Coronary artery (tissue), 2 donors: ENCODE results near the gene PRR36.
"Not testable (repeated sequence)": the region's sequence is repeated elsewhere in the genome, so short reads cannot be mapped to it uniquely, and the experiment has no call there.

Experiments used
- DNase-seq: peaks from one replicate; pipeline ENCODE4 v3.0.0-alpha.2; 2017; ENCODE audit warnings: low spot score
- H3K27ac ChIP-seq, 2 donors: fragments of 200-600 bp; sonication (generic); one replicate each; pipeline ENCODE4 v1.5.1; 2016 to 2019
- H3K4me3 ChIP-seq: fragments of 200-600 bp; sonication (generic); 2 replicates; pipeline ENCODE4 v1.5.1; 2016; ENCODE audit warnings: mild to moderate bottlenecking, moderate library complexity
- CTCF ChIP-seq: fragments of 200-600 bp; sonication (generic); IDR thresholded peaks from one replicate; pipeline ENCODE4 v1.5.1; 2019; ENCODE audit warnings: antibody characterized with exemption

Gene PRR36

DNA sequence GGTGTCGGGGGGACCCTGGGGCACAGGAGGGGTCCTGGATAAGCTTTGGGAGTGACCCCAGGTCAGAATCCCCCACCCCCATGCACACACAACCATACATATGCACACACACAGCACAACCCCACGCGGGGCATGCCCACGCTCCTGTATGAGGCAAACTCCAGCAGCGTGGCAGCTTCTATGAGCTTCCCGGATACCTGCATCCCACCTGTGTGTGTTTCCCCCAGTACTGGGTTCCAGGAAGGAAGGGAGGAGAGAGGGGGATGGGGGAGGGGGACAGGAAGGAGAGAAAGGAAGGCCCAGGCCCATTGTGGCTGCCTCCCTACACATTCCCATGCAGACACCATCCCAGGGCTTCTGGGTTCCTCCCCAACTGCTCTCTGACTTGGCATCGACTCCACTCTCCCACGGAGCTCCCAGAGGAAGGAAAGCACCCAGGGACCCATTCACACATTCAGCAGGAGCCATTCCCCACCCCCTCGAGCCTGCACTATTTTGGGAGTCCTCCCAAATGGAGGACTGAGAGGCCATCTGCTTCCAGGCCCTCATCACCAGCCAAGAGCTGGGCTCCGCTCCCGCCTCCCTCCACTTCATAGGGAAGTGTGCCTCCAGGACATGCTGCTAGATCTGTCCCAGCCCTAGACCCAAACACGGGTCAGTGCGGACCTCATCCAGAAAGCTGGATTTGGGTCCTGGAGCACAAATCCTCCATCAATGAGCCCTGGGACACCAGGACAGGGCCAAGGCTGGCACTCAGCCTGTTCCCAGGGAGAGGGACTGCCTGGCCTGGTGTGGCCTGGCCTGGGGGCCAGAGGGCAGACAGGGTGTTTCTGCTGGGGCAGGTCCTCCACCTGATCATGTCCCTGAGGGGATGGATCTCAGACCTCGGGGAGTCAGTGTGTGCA is 13.2 kb downstream of the PRR36 start:
- no peak for DNase-seq
- Histone ChIP-seq H3K4me3 (no peak overlapping the region), H3K27ac (no peak overlapping the region)
- TF ChIP-seq CTCF = no peak

DNA sequence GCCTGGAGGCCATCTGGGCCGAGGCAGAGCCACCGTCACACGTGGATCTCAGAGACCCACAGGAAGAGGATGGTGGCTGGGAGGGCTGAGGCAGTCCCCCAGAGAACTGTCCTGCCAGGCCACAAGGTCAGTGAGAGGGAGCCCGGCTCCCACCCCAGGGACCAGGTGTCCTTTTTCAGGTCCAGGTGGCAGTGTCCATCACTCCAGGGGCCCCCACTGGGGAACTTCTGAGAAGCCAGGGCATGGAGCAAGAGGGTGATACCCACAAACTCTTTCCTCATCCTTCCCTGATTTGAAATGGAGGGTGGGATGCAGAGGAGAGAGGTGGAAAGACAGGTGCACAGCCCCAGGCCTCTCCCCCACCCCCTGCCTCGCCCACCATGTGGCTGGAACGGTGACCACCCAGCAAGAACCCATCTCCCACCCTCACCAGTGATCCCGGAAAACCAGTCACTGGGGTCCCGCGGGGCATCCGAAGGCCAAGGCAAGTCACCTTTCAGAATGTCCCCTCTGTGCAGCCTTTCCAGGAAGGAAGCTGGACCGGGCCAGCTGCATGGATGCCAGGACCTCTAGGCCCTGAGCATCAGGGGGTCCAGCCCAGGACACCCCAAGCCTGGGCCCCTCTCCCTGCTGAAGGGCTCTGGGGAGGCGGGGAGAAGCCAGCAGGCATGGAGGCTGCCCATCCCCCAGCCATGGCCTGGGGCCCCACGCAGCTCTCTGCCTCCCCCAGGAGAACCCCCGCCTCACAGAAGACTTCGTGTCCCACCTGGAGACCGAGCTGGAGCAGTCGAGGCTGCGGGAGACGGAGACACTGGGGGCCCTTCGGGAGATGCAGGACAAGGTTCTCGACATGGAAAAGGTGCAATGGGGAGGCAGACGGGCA is 14.1 kb downstream of the PRR36 start:
- no peak for DNase-seq
- Histone ChIP-seq H3K27ac (no peak overlapping the region), H3K4me3 (no peak overlapping the region)
- TF ChIP-seq CTCF = no peak

DNA sequence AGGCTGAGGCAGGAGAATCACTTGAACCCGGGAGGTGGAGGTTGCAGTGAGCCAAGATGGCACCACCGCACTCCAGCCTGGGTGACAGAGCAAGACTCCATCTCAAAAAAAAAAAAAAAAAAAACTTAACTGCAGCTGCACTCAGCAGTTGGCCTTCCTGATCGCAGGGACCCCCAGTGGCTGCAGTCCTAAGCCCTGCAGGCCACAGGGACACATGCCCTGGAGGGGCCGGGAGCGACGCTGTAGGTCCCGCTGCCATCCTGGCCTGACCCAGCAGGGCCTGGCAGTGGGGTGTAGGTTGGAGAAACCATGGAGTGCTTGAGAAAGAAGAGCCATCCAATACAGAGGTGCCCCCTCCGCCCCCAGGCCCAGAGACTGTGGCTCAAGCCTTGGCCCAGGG is 15.1 kb downstream of the PRR36 start:
- not testable (repeated sequence) for DNase-seq, H3K27ac ChIP-seq, H3K4me3 ChIP-seq

DNA sequence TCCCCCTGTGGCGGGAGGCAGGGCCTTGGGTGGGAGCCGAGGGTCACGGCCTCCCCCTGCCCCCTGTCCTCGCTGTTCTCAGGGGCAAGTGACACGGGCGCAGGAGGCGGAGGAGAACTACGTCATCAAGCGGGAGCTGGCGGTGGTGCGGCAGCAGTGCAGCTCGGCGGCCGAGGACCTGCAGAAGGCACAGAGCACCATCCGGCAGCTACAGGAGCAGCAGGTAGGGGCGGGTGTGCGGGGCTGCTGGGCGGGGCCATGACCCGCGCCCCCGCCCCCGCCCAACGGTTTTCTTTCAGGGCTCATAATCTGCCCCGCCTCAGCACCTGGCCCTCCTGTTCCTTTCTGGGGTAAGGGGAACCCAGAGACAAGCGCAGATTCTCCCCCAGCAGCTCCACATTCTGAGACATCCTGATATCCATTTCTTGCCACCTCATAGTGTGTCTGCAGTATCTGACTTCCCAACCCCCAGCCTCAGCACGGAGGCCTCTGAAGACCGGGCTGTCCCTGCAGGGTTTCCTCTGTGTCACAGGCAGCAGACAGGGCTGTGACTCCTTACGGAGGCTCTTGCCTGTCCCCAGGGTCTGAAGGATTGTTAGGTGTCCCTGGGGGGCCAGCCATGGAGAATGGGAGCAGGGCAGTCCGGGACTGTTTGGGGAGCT is 15.9 kb downstream of the PRR36 start:
- DNase-seq = no peak
- H3K27ac ChIP-seq = no peak overlapping the region

GRCh38 chr19:7857727-7858108 is 16.5 kb downstream of the PRR36 start:
- no peak overlapping the region for H3K4me3 ChIP-seq
- no peak for TF ChIP-seq CTCF
- no peak for DNase-seq
- no peak overlapping the region for H3K27ac ChIP-seq

More for the DNA sequence above, 15.9 kb downstream of the PRR36 start:
- TF ChIP-seq CTCF = no peak
- H3K4me3 ChIP-seq = no peak overlapping the region

DNA sequence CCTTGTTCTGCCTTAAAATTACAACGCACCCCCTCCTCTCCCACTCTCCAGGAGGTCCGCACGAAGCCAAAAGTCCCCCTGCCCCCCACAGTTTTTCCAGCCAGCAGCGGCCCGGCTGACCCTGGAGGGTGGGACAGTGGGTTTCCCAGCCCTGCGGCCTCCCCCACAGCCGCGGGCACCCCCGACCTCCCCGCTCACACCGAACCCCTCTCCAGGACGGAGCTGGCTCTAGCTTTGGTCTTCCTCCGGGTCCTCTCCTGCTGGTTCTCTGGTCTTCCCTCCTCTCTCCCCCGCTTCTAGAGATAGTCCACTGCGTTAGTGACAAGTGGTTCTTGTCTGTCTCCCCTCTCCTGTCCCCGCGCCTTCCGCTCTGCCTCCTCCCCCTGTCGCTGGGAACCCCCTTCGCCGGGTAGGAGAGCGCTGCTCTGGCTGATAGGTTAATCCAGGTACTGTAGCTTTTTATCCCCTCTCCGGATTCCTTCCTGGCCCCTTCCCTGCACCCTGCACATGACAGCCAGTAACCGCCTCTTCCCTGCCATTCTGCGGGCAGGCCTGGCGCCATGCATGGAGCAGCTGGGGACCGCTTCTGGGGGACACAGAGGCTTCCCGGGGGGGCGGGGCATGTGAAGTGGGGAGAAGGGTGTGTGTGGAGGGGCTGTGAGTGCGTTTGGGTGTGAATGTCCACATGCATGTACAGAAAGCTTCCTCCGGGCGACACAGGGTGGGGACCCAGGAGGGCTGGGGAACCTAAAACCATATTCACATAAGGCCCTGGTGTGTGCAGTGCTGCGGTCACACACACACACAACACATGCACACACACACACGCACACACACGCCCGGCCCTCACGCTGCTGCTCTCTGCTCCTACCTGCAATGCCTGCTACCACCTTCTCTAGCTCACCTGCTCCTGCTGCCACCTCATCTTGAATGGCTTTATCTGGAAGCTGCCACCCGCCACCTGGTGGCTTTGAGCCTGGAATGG is 17.2 kb downstream of the PRR36 start:
- DNase-seq = no peak
- TF ChIP-seq CTCF = no peak
- no peak overlapping the region for H3K4me3 ChIP-seq
- H3K27ac ChIP-seq = no peak overlapping the region
